Lower leg skin (tissue), 3 donors: ENCODE results near the gene MTHFD1L.

Experiments used
- CTCF ChIP-seq, 3 donors: fragments of 450-650 bp; IDR thresholded peaks; one replicate each; pipeline ENCODE4 v1.5.1; 2016; ENCODE audit warnings: antibody characterized with exemption in 3 of 3, mild to moderate bottlenecking in 3 of 3, moderate library complexity in 2 of 3
- POLR2A ChIP-seq, 2 donors: fragments of 450-650 bp; IDR thresholded peaks; one replicate each; pipeline ENCODE4 v1.6.1; 2016 to 2017; ENCODE audit warnings: antibody characterized with exemption in 2 of 2, mild to moderate bottlenecking in 1 of 2, moderate library complexity in 1 of 2

- TF ChIP-seq POLR2A (IDR thresholded peaks at IDR 0.05) (no peak), CTCF (IDR thresholded peaks at IDR 0.05) (no peak)
Observed at GRCh38 chr6:150959166-150959565, 93.7 kb downstream of the MTHFD1L start.
